Mucosa of rectum (tissue), 2 donors: ENCODE results near the gene FAM72B.
A peak's percentile ranks its signal among the peaks of the same experiment; 100 is the strongest.
"Not testable (repeated sequence)": the region's sequence is repeated elsewhere in the genome, so short reads cannot be mapped to it uniquely, and the experiment has no call there.

Experiments
- H3K27ac ChIP-seq, 2 donors: one replicate each; pipeline ENCODE4 v1.7.0; 2013; ENCODE audit warnings: inconsistent platforms in 2 of 2, low read depth in 2 of 2, low read length in 2 of 2
- H3K27me3 ChIP-seq, 2 donors: one replicate each; pipeline ENCODE4 v1.7.0; 2013; ENCODE audit warnings: low read length in 2 of 2; ENCODE audit not compliant: control insufficient read depth in 2 of 2, insufficient read depth in 2 of 2
- H3K36me3 ChIP-seq, 2 donors: one replicate each; pipeline ENCODE4 v1.7.0; 2013; ENCODE audit warnings: low read length in 2 of 2; ENCODE audit not compliant: control insufficient read depth in 2 of 2, insufficient read depth in 2 of 2
- H3K4me1 ChIP-seq, 2 donors: one replicate each; pipeline ENCODE4 v1.7.0; 2013; ENCODE audit warnings: low read length in 2 of 2, mild to moderate bottlenecking in 1 of 2; ENCODE audit not compliant: control insufficient read depth in 2 of 2, insufficient read depth in 2 of 2
- H3K4me3 ChIP-seq, 2 donors: one replicate each; pipeline ENCODE4 v1.7.0; 2013; ENCODE audit warnings: low read length in 2 of 2
- H3K9ac ChIP-seq, 2 donors: one replicate each; pipeline ENCODE4 v1.7.0; 2013; ENCODE audit warnings: low read length in 2 of 2, low read depth in 1 of 2, mild to moderate bottlenecking in 1 of 2
- H3K9me3 ChIP-seq, 2 donors: one replicate each; pipeline ENCODE4 v1.7.0; 2013; ENCODE audit warnings: low read length in 2 of 2; ENCODE audit not compliant: control insufficient read depth in 2 of 2
- donor health status: healthy.
- donor health status: Normal muscosa, but diverticular disease.

Gene FAM72B

DNA sequence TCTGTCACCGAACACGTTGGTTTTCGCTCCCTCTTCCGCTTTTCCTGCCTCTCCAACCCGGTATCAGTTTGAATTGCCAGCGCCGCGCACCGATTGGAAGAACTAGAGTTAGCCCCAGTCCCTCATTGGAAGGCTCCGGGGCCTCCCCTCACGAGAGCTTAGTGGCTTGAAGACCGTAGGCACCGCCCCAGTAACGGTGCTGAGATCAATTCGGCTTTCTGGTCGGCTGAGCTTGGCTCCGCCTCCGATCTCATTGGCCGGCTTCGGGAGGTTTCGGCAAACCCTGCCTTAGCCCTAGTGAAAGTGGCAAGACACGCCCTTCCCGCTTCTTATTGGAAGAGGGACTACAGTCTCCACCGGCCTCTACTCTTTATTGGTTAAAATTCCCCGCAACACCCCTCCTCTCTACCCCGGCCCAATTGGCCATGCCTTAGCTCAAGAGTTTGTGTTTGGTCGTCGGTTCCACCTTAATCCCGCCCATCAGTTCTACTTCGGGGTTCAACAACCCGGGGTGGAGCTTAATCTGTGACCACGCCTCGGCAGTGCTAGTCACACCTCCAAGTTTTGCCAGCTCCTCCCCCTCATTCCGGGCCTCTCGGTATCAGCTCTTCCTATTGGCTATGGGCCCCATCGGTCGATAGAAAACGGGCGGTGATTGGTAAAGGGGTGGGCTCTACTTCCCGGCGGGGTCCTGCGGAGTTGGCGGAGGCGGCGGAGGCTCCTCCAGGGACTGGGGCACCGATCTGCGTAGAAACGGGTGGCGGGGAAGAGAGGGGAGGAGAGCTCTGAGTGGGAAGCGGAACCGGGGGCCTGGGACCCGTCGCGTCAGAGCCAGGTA lies at the start of gene FAM72B, which contains the start of gene SRGAP2C:
Gene FAM72B, minus strand, starts transcription at position 51 of the 838 bp plus-strand sequence. CDS start 851 bp downstream, outside the sequence.
Gene SRGAP2C, plus strand, starts transcription at position 686 of the 838 bp plus-strand sequence. CDS start 2,472 bp downstream, outside the sequence.
- not testable (repeated sequence) for H3K9ac ChIP-seq

DNA sequence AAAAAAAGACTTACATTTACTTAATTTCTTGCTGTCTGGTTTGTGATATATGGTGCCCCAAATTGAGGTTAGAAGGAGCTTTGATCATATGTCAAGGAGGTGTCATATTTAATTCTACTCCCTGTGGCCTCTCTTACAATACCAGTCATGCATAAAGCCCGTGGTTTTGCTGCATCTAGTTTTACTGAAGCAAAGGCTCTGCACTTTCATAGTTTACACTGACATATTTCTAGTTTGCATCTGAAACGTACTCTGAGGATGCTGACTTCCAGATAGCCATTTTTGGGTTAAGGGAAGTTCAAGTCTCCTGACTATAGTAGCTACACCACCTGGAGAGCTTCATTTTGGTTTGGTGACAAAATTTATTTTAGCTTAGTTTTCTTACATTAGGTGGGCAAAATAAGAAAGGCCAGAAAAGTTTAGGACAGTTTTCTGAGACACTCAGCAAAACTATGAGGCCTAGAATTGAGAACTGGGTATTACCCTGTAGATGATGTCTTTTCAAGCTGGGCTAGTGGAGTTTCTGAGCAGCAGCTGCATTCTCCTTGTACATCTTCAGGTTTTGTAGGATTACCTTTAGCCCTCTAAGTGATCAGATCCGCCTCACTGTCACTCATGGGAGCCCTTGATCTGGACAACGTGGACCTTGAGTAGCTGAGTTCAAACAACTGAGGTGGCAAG lies 48.4 kb upstream of the FAM72B start:
- H3K9ac ChIP-seq, H3K27me3 ChIP-seq, H3K36me3 ChIP-seq, H3K4me1 ChIP-seq, H3K9me3 ChIP-seq, H3K27ac ChIP-seq, H3K4me3 ChIP-seq: not testable (repeated sequence)

More for the DNA sequence above, at the start of gene FAM72B, which contains the start of gene SRGAP2C:
- not testable (repeated sequence) for H3K9me3 ChIP-seq, H3K27ac ChIP-seq, H3K36me3 ChIP-seq, H3K27me3 ChIP-seq, H3K4me1 ChIP-seq
- H3K4me3 ChIP-seq = peak within 1 kb of the TSS; percentile 37 to 48

DNA sequence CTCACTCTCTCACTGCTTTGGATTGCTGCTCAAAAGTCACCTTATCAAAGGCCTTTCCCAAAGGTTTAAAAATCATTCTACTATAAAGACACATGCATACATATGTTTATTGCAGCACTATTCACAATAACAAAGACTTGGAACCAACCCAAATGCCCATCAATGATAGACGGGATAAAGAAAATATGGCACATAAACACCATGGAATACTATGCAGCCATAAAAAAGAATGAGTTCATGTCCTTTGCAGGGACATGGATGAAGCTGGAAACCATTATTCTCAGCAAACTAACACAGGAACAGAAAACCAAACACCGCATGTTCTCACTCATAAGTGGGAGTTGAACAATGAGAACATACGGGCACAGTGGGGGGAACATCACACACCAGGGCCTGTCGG lies 46.5 kb upstream of the FAM72B start:
- H3K27me3 ChIP-seq, H3K4me3 ChIP-seq, H3K27ac ChIP-seq, H3K36me3 ChIP-seq, H3K9ac ChIP-seq, H3K9me3 ChIP-seq, H3K4me1 ChIP-seq: not testable (repeated sequence)

DNA sequence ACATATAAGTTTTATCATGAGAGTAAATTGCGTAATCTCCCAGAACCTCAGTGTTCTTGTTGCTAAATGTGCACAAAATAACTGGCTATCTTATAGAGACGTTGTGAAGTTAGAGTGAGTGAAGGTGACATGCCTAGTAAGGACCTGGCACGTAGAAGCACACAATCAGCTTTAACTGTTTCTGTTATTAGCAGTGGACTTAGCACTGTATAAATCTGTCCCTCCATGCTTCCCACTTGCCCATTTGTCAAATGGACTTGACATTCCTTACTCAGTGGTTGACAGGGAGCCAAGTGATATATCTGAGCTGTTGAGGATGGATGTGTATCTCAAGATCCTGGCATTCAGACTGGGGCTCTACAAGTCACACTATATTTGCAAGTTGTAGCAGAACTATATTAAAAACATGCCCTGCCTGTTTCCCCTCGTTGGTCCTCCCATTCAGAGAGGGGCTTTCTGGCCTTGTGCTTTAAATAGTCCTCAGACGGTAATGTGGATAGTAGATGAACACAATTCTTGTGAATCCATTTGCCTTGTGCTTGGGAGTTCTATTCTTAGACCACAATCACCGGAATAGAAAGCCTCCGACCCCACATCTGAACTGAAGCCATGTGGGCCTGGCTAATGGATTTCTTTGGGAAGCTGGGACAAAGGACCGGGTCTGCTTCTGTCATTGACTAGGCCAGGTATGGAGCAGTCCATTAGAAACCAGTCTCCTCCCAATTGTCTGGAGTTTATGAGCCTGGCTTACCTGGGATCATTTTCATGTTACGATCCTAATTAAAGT lies 43.6 kb upstream of the FAM72B start:
- not testable (repeated sequence) for H3K4me3 ChIP-seq, H3K27me3 ChIP-seq, H3K36me3 ChIP-seq, H3K27ac ChIP-seq, H3K9me3 ChIP-seq, H3K9ac ChIP-seq, H3K4me1 ChIP-seq

DNA sequence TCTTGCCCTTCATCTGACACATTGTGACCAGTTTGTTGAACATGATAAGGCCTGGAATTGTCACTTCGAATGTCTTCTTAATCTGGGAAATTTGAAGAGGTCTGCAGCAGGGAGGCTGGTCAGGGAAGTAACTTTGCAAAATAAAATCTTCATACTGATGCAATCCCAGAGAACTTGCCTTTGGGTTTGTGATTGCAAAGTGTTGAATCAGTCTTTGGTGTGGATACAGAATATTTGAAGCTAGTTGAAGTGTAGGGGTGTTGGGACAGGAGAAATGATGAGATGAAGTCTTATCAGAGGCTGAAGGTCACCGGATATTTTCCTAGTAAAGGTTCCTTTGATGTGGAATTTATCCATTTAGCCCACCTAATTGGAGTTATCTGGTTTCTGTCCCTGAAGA lies 42.8 kb upstream of the FAM72B start:
- not testable (repeated sequence) for H3K9ac ChIP-seq, H3K27me3 ChIP-seq, H3K36me3 ChIP-seq

GRCh38 chr1:121226295-121226904 lies 42.3 kb upstream of the FAM72B start:
- not testable (repeated sequence) for H3K27ac ChIP-seq, H3K9ac ChIP-seq, H3K27me3 ChIP-seq, H3K4me3 ChIP-seq, H3K9me3 ChIP-seq, H3K36me3 ChIP-seq, H3K4me1 ChIP-seq

More for the DNA sequence above, 42.8 kb upstream of the FAM72B start:
- not testable (repeated sequence) for H3K4me1 ChIP-seq, H3K9me3 ChIP-seq, H3K27ac ChIP-seq, H3K4me3 ChIP-seq

DNA sequence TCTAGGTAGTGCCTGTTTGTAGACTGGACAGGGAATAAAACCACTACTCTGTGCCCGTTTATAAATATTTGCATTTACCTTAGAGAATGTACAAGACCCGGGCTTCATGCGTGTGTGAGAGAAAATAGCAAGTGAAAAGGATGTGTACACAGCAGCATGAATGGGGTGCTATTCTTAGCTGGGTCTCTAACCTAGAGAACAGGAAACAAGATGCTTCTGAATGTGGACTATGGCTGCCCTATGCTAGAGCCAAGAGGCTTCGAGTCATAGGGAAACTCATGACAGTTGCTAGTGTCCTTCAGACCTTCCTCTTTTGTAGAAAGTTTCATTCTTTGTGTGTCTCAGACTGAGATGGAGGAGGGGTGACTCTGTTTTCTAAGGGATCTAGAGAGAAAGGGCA lies 40.6 kb upstream of the FAM72B start:
- H3K27ac ChIP-seq, H3K36me3 ChIP-seq, H3K9ac ChIP-seq, H3K9me3 ChIP-seq, H3K4me1 ChIP-seq, H3K4me3 ChIP-seq, H3K27me3 ChIP-seq: not testable (repeated sequence)

GRCh38 chr1:121221770-121222169 lies 37.6 kb upstream of the FAM72B start:
- not testable (repeated sequence) for H3K4me1 ChIP-seq, H3K27me3 ChIP-seq, H3K9ac ChIP-seq, H3K4me3 ChIP-seq, H3K27ac ChIP-seq, H3K9me3 ChIP-seq, H3K36me3 ChIP-seq

- H3K4me3 ChIP-seq, H3K36me3 ChIP-seq, H3K4me1 ChIP-seq, H3K27ac ChIP-seq, H3K9me3 ChIP-seq, H3K27me3 ChIP-seq, H3K9ac ChIP-seq: not testable (repeated sequence)
Measured at GRCh38 chr1:121216676-121217075, 32.5 kb upstream of the FAM72B start.
